GM23338 (cell line): ENCODE data around the gene PPP6R3.
"Not testable (repeated sequence)": the region's sequence is repeated elsewhere in the genome, so short reads cannot be mapped to it uniquely, and the experiment has no call there.

Source experiments
- CREB1 ChIP-seq: fragments of 250-450 bp; sonication (Bioruptor Pico); IDR thresholded peaks from 2 replicates; pipeline ENCODE4 v1.5.0; 2020; ENCODE audit warnings: low read depth, mild to moderate bottlenecking, moderate library complexity
- CTCF ChIP-seq, 2 experiments: fragments of 200-600 bp in 1 of 2; sonication (generic) in 1 of 2; conservative IDR thresholded peaks; 2 replicates each; pipeline versions ENCODE4 v1.5.1 to v1.6.1; 2016 to 2017; ENCODE audit warnings: antibody characterized with exemption in 2 of 2, low read depth in 2 of 2, mild to moderate bottlenecking in 2 of 2, moderate library complexity in 1 of 2
- EZH2 ChIP-seq: fragments of 200-600 bp; sonication (generic); IDR thresholded peaks from one replicate; pipeline ENCODE4 v1.8.0; 2017; ENCODE audit warnings: antibody characterized with exemption, mild to moderate bottlenecking, low read depth; ENCODE audit not compliant: unreplicated experiment
- EZH2phosphoT487 ChIP-seq: fragments of 200-600 bp; sonication (generic); IDR thresholded peaks from one replicate; pipeline ENCODE4 v1.8.1; 2018; ENCODE audit warnings: antibody characterized with exemption; ENCODE audit not compliant: unreplicated experiment
- NANOG ChIP-seq: IDR thresholded peaks from 2 replicates; pipeline ENCODE4 v1.6.1; 2016; ENCODE audit warnings: antibody characterized with exemption, borderline replicate concordance
- POLR2AphosphoS5 ChIP-seq: IDR thresholded peaks from 2 replicates; pipeline ENCODE4 v1.6.1; 2016; ENCODE audit warnings: antibody characterized with exemption, low read depth
- ZNF114 ChIP-seq: fragments of 250-450 bp; sonication (Bioruptor Pico); IDR thresholded peaks from 2 replicates; pipeline ENCODE4 v1.5.0; 2020; ENCODE audit warnings: mild to moderate bottlenecking, moderate library complexity
- TF ChIP-seq, protein P1 (sequence below): IDR thresholded peaks from one replicate; pipeline ENCODE4 v1.6.1; 2018; ENCODE audit warnings: antibody characterized with exemption; ENCODE audit not compliant: unreplicated experiment

- not testable (repeated sequence) for TF ChIP-seq CTCF (conservative IDR thresholded peaks at IDR 0.05; ENCODE audit: low read depth in 2 of 2); EZH2phosphoT487; EZH2; POLR2AphosphoS5; NANOG; CREB1; ZNF114 (CRISPR knock-in tag)
- TF ChIP-seq, protein P1, sequence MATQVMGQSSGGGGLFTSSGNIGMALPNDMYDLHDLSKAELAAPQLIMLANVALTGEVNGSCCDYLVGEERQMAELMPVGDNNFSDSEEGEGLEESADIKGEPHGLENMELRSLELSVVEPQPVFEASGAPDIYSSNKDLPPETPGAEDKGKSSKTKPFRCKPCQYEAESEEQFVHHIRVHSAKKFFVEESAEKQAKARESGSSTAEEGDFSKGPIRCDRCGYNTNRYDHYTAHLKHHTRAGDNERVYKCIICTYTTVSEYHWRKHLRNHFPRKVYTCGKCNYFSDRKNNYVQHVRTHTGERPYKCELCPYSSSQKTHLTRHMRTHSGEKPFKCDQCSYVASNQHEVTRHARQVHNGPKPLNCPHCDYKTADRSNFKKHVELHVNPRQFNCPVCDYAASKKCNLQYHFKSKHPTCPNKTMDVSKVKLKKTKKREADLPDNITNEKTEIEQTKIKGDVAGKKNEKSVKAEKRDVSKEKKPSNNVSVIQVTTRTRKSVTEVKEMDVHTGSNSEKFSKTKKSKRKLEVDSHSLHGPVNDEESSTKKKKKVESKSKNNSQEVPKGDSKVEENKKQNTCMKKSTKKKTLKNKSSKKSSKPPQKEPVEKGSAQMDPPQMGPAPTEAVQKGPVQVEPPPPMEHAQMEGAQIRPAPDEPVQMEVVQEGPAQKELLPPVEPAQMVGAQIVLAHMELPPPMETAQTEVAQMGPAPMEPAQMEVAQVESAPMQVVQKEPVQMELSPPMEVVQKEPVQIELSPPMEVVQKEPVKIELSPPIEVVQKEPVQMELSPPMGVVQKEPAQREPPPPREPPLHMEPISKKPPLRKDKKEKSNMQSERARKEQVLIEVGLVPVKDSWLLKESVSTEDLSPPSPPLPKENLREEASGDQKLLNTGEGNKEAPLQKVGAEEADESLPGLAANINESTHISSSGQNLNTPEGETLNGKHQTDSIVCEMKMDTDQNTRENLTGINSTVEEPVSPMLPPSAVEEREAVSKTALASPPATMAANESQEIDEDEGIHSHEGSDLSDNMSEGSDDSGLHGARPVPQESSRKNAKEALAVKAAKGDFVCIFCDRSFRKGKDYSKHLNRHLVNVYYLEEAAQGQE, result not testable (repeated sequence)
Measured at GRCh38 chr11:68447914-68448313, 12.6 kb upstream of the PPP6R3 start.
